NCI-H146 treated with DMSO at 0.1 percent for 48 hours (cell line): ENCODE data around the gene DISC1.
"Not testable (repeated sequence)": the region's sequence is repeated elsewhere in the genome, so short reads cannot be mapped to it uniquely, and the experiment has no call there.

Experiments
- DNase-seq: peaks from one replicate; lab custom pipeline; 2025; ENCODE audit not compliant: unreplicated experiment; lab: John Stamatoyannopoulos, UW

DISC1 gene

DNA sequence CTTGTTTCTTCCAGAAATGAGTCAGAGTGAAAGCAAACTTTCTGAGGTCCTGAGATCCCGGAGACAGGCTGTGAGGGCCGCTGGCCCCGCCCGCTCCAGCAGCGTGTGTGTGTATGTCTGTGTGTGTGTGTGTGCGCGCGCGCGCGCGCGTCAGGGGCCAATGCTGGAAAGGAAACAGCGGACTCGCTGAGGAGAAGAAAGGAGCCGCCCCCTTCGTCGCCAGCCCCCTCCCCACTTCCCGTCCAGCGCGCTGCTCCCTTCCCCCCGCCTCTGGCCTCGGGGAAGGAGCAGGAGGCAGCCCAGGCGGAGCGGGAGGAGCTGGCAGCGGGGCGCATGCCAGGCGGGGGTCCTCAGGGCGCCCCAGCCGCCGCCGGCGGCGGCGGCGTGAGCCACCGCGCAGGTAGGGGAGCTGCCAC is at the start of gene DISC1:
Gene DISC1, plus strand, starts transcription at position 256 of the 416 bp plus-strand sequence. Its CDS starts 78 bp downstream, at position 334.
- peak; percentile 73 for DNase-seq

DNA sequence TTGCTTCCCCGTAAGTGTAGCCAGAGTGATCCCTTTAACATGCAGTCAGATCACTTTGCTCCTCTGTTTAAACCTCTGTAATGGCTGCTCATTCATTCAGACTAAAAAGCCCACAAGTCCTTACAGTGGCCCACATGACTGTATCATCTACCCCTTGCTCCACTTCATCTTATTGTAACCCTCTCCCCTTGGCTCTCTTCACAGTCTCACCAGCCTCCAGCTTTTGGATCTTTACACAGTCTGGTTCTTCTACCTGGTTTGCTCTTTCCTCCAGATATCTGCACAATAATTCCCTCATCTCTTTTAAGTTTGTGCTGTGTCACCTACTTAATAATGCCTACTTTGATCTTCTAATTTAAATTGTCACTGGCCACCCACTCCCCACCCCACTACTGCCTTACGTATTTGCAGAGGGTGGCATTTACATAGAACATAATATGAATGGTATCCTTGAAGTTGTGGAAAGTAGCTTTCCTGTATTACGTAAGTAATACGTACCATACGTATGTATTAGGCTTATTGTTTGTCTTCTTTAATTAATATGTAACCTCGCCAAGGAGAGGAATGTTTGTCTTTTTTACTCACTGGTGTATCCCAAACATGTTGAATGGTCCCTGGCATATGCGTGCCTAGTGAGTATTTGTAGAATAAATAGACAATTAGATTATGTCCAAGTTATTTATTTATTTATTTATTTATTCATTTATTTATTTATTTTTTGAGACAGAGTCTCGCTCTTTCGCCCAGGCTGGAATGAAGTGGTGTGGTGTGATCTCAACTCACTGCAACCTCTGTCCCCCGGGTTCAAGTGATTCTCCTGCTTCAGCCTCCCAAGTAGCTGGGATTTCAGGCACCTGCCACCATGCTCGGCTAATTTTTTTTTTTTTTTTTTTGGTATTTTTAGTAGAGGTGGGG is 49.5 kb upstream of the DISC1 start:
- no peak for DNase-seq

DNA sequence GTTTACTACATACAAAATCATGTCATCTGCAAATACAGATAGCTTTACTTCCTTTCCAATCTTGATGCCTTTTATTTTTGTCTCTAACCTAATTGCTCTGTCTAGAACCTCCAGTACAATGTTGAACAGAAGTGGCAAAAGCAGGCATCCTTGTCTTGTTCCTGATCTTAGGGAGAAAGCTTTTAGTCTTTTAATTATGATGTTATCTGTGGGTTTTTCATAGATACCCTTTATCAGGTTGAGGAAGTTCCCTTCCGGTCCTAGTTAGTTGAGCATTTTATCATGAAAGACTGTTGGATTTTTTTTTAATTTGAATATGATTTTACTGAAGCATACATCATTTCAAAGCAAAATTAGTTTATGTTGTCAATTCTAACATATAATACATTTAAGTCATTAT is 45.7 kb upstream of the DISC1 start:
- no peak for DNase-seq

DNA sequence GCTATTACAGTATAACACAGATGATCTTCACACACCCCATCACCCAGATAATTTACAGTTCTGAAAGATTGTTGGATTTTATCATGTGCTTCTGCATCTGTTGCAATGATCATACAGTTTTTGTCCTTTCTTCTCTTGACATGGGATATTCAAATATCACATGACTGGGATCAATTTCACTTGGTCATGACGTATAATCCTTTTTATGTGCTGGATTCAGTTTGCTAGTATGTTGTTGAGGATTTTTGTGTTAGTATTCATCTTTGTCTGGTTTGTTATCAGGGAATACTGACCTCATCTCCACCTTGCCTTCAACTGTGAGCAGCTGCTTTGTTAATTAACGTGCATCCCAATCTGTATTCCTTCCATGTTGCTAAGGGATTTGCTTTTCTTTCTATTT is 44.7 kb upstream of the DISC1 start:
- DNase-seq, result peak; percentile 30

DNA sequence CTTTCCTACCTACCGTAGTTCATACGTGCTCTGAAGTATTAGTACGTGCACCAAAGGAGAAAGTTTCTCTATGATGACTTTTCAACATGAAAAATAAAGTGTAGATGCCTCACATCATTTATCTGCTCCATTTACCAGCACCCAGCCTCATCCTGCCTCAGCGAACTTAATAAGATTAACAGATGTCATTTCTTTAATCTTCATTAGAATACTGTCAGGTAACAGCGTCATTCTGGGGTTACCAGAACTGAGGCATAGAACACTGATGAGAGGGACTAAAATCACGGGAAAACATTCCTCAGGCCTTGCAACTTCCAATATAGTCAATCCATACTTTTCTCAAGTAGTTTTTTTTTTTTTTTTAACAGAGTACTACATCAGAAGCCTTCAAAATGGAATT is 43.2 kb upstream of the DISC1 start:
- no peak for DNase-seq

DNA sequence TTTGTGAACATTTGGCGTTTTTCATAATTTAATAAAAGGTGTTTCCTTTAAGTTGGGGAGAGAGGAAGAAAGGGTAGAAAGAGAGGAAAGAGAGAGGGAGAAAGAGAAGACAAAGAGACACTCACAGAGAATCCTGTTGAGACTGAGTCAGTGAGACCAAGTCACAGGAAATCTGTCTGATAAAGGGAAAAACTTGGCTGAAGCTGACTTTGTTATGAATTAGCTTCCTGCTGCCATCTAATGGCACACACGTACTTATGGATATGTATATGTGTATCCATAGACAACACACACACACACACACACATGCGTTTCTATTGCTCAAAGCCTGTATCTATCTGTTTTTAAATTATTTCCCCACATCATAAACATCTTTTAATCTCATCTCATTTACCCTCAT is 42.5 kb upstream of the DISC1 start:
- peak; percentile 20 for DNase-seq

DNA sequence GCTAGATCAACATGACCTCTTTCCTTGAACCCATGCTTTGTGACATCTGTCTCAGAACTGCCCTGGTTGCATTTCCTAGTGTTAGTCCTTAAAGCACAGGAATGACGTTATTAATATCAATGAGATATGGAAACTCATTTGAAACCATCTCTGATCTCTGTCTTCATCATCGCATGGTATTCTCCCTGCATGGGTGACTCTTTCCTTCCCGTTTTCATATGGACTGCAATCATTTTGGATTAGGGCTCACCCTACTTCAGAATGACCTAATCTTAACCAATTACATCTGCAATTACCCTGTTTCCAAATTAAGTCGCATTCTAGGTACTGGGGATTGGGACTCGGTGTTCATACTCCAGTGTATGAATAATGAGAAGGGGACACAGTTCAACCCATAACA is 41.7 kb upstream of the DISC1 start:
- no peak for DNase-seq

DNA sequence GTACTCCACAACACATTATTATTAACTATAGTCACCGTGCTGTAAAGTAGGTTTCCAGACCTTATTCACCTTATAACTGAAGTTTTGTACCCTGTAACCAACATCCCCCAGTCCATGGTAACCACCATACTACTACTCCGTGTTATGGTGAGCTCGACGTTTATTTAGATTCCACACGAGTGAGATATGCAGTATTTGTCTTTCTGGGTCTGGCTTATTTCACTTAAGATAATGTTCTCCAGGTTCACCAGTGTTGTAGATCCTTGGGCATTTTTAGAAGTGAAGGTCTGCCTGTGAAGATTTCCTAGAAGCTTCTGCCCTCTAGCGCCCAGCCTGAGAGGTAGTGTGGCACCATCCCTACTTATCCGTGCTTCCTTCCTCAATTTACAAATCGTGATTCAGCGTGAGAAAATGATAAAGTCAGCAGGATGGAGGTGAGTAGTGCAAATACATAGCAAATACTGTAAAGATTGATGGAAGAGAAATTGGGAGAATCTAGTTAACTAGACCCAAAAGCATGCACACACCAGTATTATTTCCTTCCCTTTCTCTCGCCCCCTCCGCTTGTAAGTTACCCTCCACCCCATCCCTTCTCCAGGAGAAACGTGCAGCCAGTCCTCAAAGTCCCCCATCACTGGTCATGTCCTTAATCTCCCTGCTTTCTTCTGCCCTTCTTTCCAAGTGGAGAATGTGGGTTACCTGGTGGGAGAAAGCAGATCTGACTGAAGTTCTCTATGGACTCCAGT is 36.0 kb upstream of the DISC1 start:
- DNase-seq, result no peak

DNA sequence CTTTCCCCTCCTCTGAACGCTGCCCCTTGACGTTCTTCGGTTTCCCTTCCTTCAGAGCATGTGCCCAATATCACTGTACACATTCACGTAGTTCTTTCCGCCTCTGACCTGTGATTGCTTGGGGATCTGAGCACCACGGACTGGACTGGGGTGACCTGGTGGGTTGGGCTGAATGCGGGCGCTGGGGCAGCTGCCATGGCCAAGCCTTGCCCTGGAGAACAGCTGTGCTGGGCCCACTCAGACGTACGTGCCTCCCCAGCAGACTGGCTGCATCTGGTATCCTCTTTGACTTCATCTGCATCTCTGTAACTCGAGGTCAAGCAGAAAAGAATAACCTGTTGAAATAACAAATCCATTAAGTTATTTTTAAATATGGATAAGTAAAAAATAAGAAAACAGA is 35.1 kb upstream of the DISC1 start:
- no peak for DNase-seq

DNA sequence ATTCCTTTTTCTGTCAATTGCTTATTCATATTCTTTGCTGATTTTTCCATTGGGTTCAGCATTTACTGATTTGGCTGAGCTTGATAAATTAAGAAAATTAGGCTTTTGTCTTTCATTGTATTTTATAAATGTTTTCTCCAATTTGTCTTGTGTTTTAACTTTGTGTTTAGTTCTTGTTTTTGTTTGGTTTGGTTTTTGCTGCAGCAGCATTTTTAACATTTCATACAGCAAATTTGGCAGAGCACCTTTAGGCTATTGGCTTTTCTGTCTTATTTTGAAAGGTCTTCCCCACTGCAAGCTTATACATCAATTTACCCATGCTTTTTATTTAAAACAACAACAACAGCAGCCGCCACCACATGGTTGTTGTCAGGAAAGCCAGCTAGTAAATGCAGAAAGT is 33.8 kb upstream of the DISC1 start:
- no peak for DNase-seq

DNA sequence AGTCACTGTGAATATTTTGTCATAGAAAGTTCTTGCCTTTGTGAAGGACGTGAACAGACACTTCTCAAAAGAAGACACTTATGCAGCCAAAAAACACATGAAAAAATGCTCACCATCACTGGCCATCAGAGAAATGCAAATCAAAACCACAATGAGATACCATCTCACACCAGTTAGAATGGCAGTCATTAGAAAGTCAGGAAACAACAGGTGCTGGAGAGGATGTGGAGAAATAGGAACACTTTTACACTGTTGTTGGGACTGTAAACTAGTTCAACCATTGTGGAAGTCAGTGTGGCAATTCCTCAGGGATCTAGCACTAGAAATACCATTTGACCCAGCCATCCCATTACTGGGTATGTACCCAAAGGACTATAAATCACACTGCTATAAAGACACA is 33.3 kb upstream of the DISC1 start:
- DNase-seq, result not testable (repeated sequence)

DNA sequence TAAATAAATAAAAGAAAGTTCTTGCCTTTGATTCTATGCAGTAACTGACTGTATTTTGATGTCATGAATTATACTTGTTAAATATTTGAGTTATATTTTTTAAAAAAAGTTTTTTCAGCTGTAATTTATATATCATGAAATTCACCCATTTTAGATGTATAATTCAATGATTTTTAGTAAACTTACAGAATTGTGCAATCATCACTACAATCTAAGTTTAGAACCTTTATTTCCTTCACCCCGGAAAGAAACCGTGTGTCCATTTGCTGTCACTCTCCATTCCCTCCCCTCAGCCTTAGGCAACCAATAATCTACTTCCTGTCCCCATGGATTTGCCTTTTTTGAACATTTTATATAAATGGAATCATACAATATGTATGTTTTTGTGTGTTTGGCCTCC is 32.5 kb upstream of the DISC1 start:
- no peak for DNase-seq

DNA sequence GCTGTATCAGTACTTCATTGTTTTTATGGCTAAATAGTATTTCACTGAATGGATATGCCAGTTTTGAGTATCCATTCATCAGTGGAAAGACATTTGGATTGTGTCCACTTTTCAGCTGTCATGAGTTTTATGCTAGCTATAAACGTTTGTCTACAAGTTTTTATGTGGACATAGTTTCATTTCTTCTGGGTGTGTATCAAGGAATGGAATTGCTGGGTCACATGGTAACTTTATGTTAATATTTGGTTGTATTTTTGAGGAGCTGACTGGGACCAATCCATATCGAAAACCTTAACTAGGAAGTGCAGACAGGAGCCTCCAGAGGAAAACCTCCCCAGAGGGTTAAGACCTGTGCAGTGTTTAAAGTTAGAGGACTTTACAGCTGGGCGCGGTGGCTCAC is 31.8 kb upstream of the DISC1 start:
- no peak for DNase-seq

DNA sequence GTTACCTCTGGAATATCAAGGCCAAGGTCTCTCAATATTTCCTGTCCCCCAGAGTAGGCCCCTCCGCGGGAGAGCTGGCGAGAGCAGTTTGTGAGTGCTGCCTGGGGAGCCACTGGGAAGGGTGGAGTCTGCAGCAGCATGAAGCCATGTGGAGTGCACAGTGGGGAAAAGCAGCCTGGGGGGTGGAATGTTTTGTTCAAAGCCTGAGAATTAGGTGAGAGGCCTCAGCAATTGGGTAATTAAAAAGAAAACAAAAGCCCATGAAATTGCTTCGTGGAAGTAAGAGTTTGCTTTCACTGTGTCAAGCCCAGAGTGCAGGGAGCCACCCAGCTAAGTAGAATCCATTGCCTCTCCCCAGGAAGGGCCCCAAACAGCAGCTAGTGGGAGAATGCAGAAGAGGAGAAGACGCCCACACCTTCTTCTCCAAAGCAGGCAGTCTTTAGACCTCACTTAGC is 30.2 kb upstream of the DISC1 start:
- peak; percentile 57 for DNase-seq

DNA sequence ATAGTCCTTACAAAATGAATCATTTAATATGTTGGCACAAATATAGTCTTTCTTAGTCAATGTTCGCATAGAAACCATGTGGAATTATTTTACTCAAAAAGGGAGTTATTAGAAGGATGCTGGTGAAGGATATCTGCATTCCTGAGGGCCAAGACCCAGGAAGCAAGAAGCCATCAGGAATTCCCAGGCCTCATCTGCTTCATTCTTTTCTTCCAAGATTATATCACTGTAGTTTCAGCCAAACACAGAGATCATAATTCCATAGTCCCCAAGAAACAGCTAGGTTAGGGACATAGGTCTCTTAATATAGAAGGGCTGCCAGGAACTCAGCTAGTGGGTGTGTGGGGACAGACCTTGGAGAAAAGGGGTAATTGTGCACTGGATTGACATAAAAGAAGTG is 28.6 kb upstream of the DISC1 start:
- no peak for DNase-seq

DNA sequence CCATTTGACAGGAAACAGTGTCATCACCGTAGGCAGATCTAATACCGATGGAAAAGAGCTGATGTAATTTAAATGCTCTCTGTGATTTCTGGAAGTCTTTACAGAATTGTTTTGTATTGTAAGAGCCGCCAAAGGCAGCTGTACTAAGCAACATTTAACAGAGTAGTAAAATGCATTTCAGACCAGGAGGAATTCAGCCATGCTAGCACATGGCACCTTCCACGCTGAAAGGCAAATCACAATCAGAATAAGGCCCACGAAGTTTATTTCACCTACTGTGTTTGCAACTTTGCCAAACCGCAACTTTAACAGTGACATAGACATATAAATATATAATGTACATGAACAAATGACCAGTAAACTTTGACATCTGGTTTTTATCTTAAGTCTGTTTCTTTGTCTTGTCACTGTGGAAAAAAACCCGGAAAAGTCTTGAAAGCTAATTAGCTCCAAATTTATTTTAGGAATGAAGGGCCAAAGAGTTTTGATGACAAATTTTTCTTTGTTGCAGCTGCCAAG is 26.1 kb upstream of the DISC1 start:
- DNase-seq, result no peak

DNA sequence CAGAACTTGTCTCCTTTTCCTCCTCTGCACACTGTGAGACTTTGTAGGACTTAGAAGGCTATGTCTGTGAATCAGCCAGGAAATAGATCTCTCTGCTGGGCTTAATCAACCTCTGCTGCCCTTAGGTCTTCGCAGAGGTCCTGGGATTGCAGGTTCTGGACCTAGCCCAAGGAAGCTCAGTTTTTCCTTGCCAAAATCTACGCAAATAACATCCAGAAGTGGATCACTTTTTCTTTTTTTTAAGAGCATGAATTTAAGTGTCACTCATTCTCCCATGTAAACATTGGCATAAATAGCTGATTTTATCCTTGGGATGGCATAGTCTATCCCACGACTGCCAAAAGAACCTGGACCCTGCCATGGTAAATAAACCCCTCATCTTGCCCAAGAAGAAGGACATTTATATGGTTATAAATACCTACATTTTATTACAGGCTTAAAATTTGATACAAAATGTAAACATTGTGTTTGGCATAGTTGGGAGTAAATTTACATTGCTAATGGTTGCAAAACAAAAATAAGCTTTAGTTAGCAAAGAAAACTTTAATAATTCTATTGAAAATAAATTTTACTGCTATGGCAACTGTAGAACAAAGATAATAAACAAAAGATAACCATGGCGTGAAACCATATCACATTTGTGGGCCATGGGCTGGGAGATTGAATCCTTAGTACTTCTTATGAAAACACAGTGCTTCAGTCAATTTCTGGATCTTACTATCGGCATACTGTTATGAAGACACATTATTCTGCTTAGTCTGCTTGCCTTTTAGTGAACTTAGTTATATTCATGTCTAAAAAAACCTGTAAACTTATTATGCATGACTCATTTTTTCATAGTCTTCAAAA is 24.5 kb upstream of the DISC1 start:
- no peak for DNase-seq

DNA sequence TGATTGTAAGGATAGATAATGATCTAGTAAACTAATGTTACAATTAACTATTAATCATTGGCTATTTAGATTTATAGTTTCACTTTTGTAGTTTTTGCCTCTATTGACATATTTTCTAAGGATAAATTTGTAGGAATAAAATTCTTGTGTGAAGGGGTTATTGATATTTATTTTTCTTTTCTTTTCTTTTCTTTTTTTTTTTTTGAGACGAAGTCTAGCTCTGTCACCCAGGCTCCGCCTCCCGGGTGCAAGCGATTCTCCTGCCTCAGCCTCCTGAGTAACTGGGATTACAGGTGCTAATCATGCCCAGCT is 24.0 kb upstream of the DISC1 start:
- no peak for DNase-seq

DNA sequence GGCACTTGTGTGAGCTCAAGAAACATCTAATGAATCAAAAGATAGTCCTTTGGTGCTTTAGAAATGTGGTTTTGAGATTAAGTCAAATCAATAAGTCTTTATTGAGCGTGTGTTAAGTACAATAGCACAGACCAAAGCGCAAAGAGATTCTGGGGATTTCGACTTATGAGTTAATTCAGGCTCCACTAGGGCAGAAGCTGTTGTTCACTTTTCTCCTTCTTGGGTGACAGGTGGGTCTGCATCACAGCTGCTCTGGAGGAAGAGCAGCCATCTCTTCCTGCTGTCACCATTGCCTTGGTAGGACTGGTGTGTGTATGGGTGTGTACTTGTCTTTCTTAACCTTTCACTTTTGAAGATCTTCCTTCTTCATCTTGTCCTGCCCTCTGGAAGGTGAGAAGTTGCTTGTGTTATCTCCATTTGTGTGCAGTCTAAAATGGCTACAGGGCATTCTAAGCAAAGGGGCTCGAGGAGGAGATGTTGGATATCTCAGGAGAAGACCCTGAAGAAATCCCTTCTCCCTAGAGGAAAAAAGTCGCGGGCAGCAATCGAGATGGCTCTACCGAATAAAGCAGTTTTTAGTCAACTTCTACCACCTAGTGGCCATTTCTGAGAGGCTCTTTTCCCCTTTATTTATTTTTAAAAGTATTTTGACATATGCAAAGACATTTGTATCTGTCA is 22.9 kb upstream of the DISC1 start:
- DNase-seq, result peak; percentile 77

DNA sequence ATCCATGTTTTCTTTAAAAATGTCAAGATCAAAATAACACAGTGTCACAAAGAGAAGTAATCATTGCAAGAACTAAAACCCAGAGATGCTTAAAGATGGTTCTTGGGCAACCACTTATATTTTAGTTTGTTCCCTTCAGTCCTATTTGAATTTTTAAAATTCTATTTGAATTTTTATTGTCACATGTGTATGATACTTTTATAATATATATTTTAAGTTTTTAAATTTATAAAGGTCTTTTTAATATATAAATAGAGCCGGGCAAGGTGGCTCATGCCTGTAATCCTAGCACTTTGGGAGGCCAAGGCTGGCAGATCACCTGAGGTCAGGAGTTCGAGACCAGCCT is 22.3 kb upstream of the DISC1 start:
- no peak for DNase-seq
